Keratinocyte (primary cell): ENCODE data around the gene ZDHHC6. TPM values are rescaled to one million over a fixed set of nuclear protein-coding genes. Genes with fewer than 3 reads are reported as not detected.

ENCODE experiments used
- DNase-seq: peaks from one replicate; pipeline ENCODE4 v3.0.0-alpha.2; 2011; ENCODE audit warnings: low read depth, missing footprints, low spot score
- FAIRE-seq: peaks from 2 replicates; lab custom pipeline; 2011; peaks lifted over from hg19 to GRCh38; lab: Jason Lieb, UNC
- H2AFZ ChIP-seq: 2 replicates; pipeline ENCODE4 v1.6.0; 2012; ENCODE audit warnings: low read length, control low read depth, inconsistent platforms; ENCODE audit not compliant: control insufficient read depth
- H3K27ac ChIP-seq: 2 replicates; pipeline ENCODE4 v1.5.1; 2011; ENCODE audit warnings: low read length; ENCODE audit not compliant: control insufficient read depth, insufficient read depth
- H3K27me3 ChIP-seq: 3 replicates; pipeline ENCODE4 v1.6.0; 2011; ENCODE audit warnings: low read length; ENCODE audit not compliant: control insufficient read depth, insufficient read depth; ENCODE audit errors: extremely low read depth
- H3K36me3 ChIP-seq, 2 experiments: 2 replicates in 1 of 2; 3 replicates in 1 of 2; pipeline ENCODE4 v1.5.1; 2011; ENCODE audit warnings: low read length in 2 of 2, mild to moderate bottlenecking in 1 of 2; ENCODE audit not compliant: control insufficient read depth in 2 of 2, insufficient read depth in 2 of 2; ENCODE audit errors: extremely low read depth in 1 of 2
- H3K4me1 ChIP-seq: 3 replicates; pipeline ENCODE4 v1.5.1; 2011; ENCODE audit warnings: low read length; ENCODE audit not compliant: control insufficient read depth, insufficient read depth; ENCODE audit errors: extremely low read depth
- H3K4me2 ChIP-seq: 3 replicates; pipeline ENCODE4 v1.6.0; 2011; ENCODE audit warnings: low read depth, low read length; ENCODE audit not compliant: control insufficient read depth, insufficient read depth; ENCODE audit errors: extremely low read depth
- H3K4me3 ChIP-seq, 3 experiments: fragments of 200-600 bp in 1 of 3; sonication (generic) in 1 of 3; 2 replicates in 2 of 3; 3 replicates in 1 of 3; pipeline ENCODE4 v1.5.1; 2011 to 2016; ENCODE audit warnings: low read length in 3 of 3, mild to moderate bottlenecking in 3 of 3, control low read depth in 2 of 3, inconsistent platforms in 1 of 3, low read depth in 1 of 3, mixed read lengths in 1 of 3, mixed run types in 1 of 3, moderate library complexity in 1 of 3; ENCODE audit not compliant: control insufficient read depth in 2 of 3, insufficient read depth in 2 of 3; ENCODE audit errors: extremely low read depth in 1 of 3
- H3K79me2 ChIP-seq: 2 replicates; pipeline ENCODE4 v1.6.0; 2012; ENCODE audit warnings: low read length; ENCODE audit not compliant: control insufficient read depth, insufficient read depth
- H3K9ac ChIP-seq: 3 replicates; pipeline ENCODE4 v1.6.0; 2011; ENCODE audit warnings: low read length; ENCODE audit not compliant: control insufficient read depth, insufficient read depth; ENCODE audit errors: extremely low read depth
- H3K9me1 ChIP-seq: 3 replicates; pipeline ENCODE4 v1.6.0; 2011; ENCODE audit warnings: low read length; ENCODE audit not compliant: control insufficient read depth, insufficient read depth; ENCODE audit errors: extremely low read depth
- H3K9me3 ChIP-seq: 2 replicates; pipeline ENCODE4 v1.5.1; 2012; ENCODE audit warnings: low read depth, low read length; ENCODE audit not compliant: control insufficient read depth
- H4K20me1 ChIP-seq: 3 replicates; pipeline ENCODE4 v1.6.0; 2011; ENCODE audit warnings: low read length; ENCODE audit not compliant: control insufficient read depth, insufficient read depth; ENCODE audit errors: extremely low read depth
- EZH2 ChIP-seq: IDR thresholded peaks from one replicate; pipeline ENCODE4 v1.6.1; 2012; ENCODE audit warnings: inconsistent platforms, mild to moderate bottlenecking, low read length, moderate library complexity
- dilution Hi-C: fragments of 300-500 bp; cut with MboI; formaldehyde crosslinking; loops from one replicate; pipeline ENCODE4 v1.7.0; 2020; ENCODE audit warnings: low sequenced_read_pairs; ENCODE audit not compliant: extremely low pct_ligation_motif_present
- polyA plus RNA-seq, 5 experiments: library from polyadenylated mRNA; depleted of rRNA in 3 of 5; stranded (reverse) in 3 of 5; stranded (forward) in 1 of 5; unstranded in 1 of 5; fragments of >200 nt; gene quantifications; 1 replicate in 1 of 5; 2 replicates in 3 of 5; 3 replicates in 1 of 5; pipeline versions ENCODE4 v1.2.1 to v1.2.3, GENCODE V29; 2011 to 2012; ENCODE audit warnings: missing spikeins in 2 of 5, low read depth in 1 of 5, low replicate concordance in 1 of 5
- TF ChIP-seq, protein P1 (sequence below), 3 experiments: IDR thresholded peaks in 1 of 3; conservative IDR thresholded peaks in 1 of 3; optimal IDR thresholded peaks in 1 of 3; 2 replicates in 2 of 3; 3 replicates in 1 of 3; pipeline versions ENCODE3 to v1.5.1; 2011; ENCODE audit warnings: low read length in 3 of 3, mild to moderate bottlenecking in 3 of 3, moderate library complexity in 2 of 3, control low read depth in 1 of 3, inconsistent platforms in 1 of 3; ENCODE audit not compliant: insufficient read depth in 2 of 3; ENCODE audit errors: extremely low read depth in 1 of 3

ZDHHC6 gene
- polyA plus RNA-seq, 1 donor (not counting 4 experiments of a cell fraction or from before 2014, with no cell fraction given), result 34.2 TPM

DNA sequence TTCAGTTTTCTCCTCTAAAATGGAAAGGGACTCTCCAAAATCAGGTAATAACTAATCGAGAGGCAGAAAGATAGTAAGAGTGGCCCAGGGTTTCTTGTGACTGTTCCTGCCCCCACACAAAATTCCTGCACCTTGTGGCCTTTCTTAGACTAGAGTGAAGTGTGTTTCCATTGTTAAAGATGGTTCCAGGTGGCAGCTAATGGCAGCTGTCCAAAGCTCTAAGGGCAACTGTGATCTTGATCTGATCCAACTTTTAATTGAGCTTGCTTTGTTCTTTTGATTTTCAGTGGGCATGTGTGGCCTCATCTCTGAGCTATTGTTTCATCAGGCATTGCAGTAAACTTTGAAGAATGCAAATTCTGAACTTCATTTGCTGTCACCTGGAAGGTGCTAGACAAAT is 53.4 kb downstream of the ZDHHC6 start:
- dilution Hi-C loops, result no loop called here
- no peak for TF ChIP-seq EZH2
- Histone ChIP-seq H4K20me1 (no peaks in the 10 kb centered on the region), H3K27me3 (no peaks in the 10 kb centered on the region), H2AFZ (no peak overlapping the region), H3K9me1 (no peaks in the 10 kb centered on the region), H3K9me3 (no peaks in the 10 kb centered on the region), H3K36me3 (no peaks in the 10 kb centered on the region), H3K4me3 (no peak overlapping the region), H3K4me2 (no peak overlapping the region), H3K9ac (no peak overlapping the region), H3K27ac (no peak overlapping the region), H3K79me2 (no peaks in the 10 kb centered on the region), H3K4me1 (no peaks in the 10 kb centered on the region)
- no peak for FAIRE-seq
- DNase-seq, result no peak

DNA sequence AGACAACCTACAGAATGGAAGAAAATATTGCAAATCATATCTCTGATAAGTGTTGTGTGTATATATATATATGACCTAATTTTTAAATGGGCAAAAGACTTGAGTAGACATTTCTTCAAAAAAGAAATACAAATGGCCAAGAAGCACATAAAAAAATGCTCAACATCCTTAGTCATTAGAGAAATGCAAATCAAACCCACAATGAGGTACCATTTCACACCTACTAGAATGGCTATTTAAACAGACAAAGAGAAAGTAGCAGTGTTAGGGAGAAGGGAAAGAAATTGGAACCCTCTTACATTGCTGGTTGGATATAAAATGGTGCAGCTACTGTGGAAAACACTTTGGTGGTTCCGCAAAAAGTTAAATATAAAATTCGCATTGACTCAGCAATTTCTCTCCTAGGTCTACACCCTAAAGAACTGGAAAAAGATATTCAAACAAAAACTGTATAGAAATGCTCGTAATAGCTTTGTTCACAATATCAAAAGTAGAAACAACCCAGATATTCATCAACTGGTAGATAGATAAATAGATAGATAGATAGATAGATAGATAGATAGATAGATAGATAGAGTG is 56.5 kb downstream of the ZDHHC6 start:
- no peak overlapping the region for H3K27ac ChIP-seq
- FAIRE-seq, result no peak
- TF ChIP-seq, protein P1, sequence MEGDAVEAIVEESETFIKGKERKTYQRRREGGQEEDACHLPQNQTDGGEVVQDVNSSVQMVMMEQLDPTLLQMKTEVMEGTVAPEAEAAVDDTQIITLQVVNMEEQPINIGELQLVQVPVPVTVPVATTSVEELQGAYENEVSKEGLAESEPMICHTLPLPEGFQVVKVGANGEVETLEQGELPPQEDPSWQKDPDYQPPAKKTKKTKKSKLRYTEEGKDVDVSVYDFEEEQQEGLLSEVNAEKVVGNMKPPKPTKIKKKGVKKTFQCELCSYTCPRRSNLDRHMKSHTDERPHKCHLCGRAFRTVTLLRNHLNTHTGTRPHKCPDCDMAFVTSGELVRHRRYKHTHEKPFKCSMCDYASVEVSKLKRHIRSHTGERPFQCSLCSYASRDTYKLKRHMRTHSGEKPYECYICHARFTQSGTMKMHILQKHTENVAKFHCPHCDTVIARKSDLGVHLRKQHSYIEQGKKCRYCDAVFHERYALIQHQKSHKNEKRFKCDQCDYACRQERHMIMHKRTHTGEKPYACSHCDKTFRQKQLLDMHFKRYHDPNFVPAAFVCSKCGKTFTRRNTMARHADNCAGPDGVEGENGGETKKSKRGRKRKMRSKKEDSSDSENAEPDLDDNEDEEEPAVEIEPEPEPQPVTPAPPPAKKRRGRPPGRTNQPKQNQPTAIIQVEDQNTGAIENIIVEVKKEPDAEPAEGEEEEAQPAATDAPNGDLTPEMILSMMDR (optimal IDR thresholded peaks at IDR 0.05 in 1 of 3, IDR thresholded peaks at IDR 0.05 in 1 of 3, conservative IDR thresholded peaks at IDR 0.05 in 1 of 3; ENCODE audit: extremely low read depth in 1 of 3, insufficient read depth in 2 of 3, low read length in 3 of 3), result no peak
- TF ChIP-seq EZH2, result no peak
- dilution Hi-C loops, result no loop called here
- no peaks in the 10 kb centered on the region for H3K79me2 ChIP-seq
- H3K9ac ChIP-seq, result no peak overlapping the region
- H2AFZ ChIP-seq, result no peak overlapping the region
- no peaks in the 10 kb centered on the region for H3K36me3 ChIP-seq
- H3K4me3 ChIP-seq, result no peak overlapping the region
- H3K4me2 ChIP-seq, result no peak overlapping the region
- H3K27me3 ChIP-seq, result no peaks in the 10 kb centered on the region
- H3K9me1 ChIP-seq, result no peaks in the 10 kb centered on the region
- H3K4me1 ChIP-seq, result no peaks in the 10 kb centered on the region
- DNase-seq, result no peak
- H4K20me1 ChIP-seq, result no peaks in the 10 kb centered on the region
- H3K9me3 ChIP-seq, result no peaks in the 10 kb centered on the region
